ENCODE data around the gene STIMATE.

Gene STIMATE

GRCh38 chr3:52926554-52926953, 29.2 kb upstream of the STIMATE start:
- DNase-seq (ENCODE audit: low spot score): no peak
- no peak for TF ChIP-seq CTCF (IDR thresholded peaks at IDR 0.05; ENCODE audit: borderline replicate concordance, control extremely low read depth, extremely low read depth, insufficient read depth, missing control alignments)
- in situ Hi-C loops (cut with MboI; ENCODE audit: low sequenced_read_pairs, unreplicated experiment): no loop called here

- in situ Hi-C loops (cut with MboI; ENCODE audit: low sequenced_read_pairs, unreplicated experiment): no loop called here
- no peak for TF ChIP-seq CTCF (IDR thresholded peaks at IDR 0.05; ENCODE audit: borderline replicate concordance, control extremely low read depth, extremely low read depth, insufficient read depth, missing control alignments)
- no peak for DNase-seq (ENCODE audit: low spot score)
These were observed 28.3 kb upstream of the STIMATE start for GRCh38 chr3:52925405-52926313.

- no peak for DNase-seq (ENCODE audit: low spot score)
- TF ChIP-seq CTCF (IDR thresholded peaks at IDR 0.05; ENCODE audit: borderline replicate concordance, control extremely low read depth, extremely low read depth, insufficient read depth, missing control alignments): no peak
- in situ Hi-C loops (cut with MboI; ENCODE audit: low sequenced_read_pairs, unreplicated experiment): no loop called here
These were observed 26.6 kb upstream of the STIMATE start for GRCh38 chr3:52923963-52924362.

- DNase-seq (ENCODE audit: low spot score): no peak
- in situ Hi-C loops (cut with MboI; ENCODE audit: low sequenced_read_pairs, unreplicated experiment): no loop called here
- no peak for TF ChIP-seq CTCF (IDR thresholded peaks at IDR 0.05; ENCODE audit: borderline replicate concordance, control extremely low read depth, extremely low read depth, insufficient read depth, missing control alignments)
These were observed 23.5 kb upstream of the STIMATE start for GRCh38 chr3:52920841-52921240.

GRCh38 chr3:52917044-52917443, 19.7 kb upstream of the STIMATE start:
- TF ChIP-seq CTCF (IDR thresholded peaks at IDR 0.05; ENCODE audit: borderline replicate concordance, control extremely low read depth, extremely low read depth, insufficient read depth, missing control alignments): no peak
- in situ Hi-C loops (cut with MboI; ENCODE audit: low sequenced_read_pairs, unreplicated experiment): no loop called here
- no peak for DNase-seq (ENCODE audit: low spot score)

- TF ChIP-seq CTCF (IDR thresholded peaks at IDR 0.05; ENCODE audit: borderline replicate concordance, control extremely low read depth, extremely low read depth, insufficient read depth, missing control alignments): no peak
- in situ Hi-C loops (cut with MboI; ENCODE audit: low sequenced_read_pairs, unreplicated experiment): no loop called here
- DNase-seq (ENCODE audit: low spot score): no peak
These were observed 17.9 kb upstream of the STIMATE start for GRCh38 chr3:52915294-52915693.
